Activated T-cell treated with anti-CD3 and anti-CD28 coated beads for 4 hours (primary cell): ENCODE measurements around the gene TMED4.
"Not testable (repeated sequence)": the region's sequence is repeated elsewhere in the genome, so short reads cannot be mapped to it uniquely, and the experiment has no call there.

ENCODE experiments used
- DNase-seq: peaks from one replicate; pipeline ENCODE4 v3.0.0-alpha.2; 2020

The TMED4 gene

DNA sequence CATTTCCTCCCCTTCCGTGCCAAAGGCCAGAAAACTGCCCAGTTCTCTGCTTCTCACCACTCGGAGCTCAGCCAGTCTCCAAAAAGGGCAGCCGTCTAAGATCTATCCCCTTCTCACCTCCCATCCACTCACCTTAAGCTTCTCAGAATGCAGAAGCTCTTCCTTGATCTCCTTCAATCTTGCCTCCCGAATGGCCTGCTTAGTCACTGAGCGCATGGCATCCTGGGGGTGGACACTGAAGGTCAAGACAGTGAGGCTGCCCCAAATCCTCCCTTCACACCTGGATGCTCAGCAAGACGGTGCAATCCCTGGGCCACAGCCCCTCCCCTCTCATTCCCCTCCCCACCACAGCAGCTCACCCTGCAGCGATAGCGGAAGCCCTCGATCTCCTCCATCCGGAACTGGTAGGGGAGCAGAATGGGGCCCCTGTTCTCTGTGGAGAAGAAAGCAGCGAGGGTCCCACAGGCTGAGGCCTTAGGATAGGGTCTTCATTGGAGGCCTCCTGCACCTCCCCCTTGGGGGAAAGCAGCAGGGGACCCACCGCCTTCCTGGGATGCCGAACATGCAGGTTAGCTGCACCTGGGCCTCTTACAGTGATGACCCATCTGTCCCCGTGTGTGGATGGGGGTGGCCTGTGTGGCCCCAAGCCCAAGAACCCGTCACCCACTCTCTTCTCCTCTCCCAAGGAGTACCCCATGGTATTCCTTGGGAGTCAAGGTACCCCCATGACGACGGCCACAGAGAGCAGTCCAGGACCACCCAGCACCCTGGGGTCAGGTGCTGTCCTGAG lies 13.1 kb downstream of the TMED4 start:
- DNase-seq: no peak

DNA sequence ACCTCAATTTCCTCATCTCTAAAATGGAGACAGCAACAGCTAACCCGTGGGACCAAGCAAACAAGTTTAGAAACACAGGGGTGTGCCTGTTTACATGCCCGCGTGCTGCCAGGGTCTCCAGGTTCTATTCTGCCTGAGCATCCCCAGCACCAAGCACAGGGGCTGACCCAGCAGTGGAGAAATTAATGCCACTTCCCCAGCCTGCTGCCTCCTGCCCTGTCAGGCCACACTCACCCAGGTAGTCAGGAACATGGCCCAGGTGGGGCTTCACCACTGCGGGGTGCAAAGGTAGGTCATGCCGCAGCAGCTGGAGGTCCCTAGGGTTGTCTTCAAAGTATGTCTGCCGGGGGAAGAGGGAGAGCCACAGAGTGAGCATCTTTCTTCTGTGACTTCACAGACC lies 14.1 kb downstream of the TMED4 start:
- DNase-seq: no peak

DNA sequence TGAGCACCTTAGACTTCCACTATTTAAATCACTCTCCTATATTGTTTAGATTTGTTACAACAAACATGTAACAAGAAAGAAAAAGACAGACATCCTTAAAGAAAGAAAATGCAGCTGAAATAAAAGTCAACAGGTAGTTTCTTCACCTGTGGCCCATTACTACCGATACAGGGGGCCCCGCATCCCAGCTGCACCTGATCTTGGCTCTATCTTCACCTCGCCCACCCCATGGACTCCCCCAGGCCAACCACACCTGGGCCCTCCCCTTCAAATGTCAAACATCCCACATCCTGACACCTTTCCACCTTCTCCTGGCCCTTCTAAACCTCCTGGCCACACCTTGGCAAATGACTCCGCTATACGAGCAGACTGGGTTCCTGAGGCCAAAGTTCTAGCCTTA lies 15.4 kb downstream of the TMED4 start:
- no peak for DNase-seq

DNA sequence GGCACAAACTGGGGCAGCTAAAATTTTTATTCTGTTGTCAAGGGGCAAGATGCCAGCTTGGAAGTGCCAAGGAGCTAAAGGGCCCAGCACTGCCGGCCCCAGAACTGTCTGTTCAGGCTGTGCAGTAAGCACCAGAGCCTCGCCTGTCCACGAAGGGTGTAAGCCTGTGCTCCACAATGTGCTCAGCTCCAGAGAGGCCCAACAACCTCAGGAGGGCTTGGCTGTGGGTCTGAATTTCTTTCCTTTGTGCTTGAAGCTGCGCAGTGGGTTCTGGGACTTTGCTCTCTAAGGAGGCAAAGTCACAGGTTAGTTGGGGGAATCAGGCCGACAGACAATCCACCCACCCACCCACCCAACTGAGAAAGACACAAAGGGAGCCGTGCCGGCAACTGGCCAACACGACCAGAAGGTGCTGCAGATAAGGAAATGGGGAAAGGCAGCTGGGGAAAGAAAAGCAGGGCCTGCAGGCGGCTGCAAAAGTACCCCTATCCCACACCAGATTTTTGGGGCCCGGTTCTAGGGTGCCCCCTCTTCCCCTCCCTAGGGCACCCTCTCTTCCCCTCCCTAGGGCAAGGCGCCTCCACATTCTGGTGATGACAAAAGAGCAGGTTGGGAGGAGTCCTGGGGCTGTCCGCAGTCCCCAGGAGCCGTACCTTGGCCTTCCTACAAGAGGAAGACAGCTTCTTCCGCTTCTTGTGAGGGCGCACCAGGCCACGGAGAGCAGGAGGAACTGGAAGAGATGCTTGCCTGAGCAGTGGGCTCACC lies 16.1 kb downstream of the TMED4 start:
- no peak for DNase-seq

DNA sequence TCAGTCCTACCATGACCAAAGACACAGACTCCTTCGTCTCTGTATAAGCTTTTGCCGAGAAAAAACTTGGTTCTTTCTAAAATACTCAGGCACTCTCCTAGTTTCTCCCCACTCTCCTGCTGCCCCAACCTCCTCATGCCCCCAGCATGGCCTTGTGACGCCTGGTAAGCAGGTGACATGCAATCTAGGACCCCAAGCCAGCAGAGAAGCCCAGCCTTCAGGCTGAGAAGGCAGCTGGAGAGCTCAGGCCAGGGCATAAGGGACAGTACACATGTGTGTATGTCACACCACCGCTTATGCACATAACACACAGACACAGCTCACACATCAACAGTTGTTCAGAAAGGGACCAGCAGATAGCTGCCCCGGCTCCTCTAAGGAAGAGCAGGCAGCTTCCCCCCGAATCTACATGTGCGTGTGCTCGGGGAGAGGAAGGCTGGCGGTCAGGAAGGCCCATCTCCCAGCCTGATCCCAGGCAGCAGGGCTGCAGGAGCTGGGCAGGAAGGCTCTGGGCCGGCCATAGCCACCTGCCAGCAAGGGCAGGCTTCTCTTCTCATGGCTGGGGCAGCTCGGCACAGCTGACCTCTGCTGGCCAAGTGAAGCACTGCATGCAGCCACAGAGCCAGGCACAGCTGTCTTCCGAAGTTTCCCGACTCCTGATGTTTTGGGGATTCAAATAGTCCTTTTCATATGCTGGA lies 16.8 kb downstream of the TMED4 start:
- DNase-seq: peak; percentile 48

DNA sequence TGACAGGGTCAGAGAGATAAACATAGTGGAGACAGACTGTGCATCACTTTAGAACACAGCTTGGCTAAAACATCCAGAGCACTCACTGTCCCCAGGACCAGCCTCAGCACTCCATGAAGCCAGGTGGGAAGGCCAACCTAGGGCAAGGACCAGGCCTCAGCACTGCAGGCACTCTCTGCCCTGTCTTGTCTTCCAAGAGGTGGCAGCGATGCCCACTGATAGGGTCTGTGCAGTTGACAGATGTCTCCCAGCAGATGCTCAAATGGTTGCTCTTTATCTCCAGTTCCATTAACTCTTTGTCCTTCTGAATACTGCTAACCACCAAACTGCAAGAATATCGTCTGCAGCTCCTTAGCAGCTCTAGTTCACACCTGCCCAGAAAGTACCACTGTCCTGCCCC lies 17.4 kb downstream of the TMED4 start:
- DNase-seq: no peak

DNA sequence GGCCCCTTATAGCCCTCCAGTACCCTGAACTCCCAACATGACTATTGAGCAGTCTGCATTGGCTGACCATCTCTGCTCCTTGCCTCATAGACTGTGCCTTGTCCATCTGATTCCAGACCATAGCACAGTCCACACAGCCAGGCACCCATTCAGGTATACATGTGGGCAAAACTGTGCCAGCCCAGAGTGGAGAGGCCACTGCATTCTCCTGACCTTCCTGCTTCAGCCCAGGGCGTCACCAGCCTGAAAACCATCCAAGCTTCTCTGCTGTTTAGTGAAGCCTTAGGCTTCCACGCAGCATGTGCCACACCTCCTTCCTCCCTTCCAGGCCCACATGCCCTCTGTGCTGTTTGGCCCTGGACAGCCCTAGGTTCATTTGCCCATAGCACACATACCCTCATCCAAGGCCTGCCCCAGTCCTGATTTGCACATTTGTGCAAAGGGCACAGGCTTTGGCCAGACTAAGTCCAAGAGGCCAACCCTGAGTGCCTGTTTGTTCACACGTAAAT lies 18.8 kb downstream of the TMED4 start:
- no peak for DNase-seq

DNA sequence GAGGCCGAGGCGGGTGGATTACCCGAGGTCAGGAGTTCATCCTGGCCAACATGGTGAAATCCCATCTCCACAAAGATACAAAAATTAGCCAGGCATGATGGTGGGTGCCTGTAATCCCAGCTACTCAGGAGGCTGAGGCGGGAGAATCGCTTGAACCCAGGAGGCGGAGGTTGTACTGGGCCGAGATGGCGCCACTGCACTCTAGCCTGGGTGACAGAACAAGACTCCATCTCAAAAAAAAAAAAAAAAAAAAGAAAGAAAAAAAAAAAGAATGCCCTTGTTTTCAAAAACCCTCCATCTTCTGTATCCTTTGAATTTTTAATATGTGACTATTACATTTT lies 19.4 kb downstream of the TMED4 start:
- DNase-seq: not testable (repeated sequence)

DNA sequence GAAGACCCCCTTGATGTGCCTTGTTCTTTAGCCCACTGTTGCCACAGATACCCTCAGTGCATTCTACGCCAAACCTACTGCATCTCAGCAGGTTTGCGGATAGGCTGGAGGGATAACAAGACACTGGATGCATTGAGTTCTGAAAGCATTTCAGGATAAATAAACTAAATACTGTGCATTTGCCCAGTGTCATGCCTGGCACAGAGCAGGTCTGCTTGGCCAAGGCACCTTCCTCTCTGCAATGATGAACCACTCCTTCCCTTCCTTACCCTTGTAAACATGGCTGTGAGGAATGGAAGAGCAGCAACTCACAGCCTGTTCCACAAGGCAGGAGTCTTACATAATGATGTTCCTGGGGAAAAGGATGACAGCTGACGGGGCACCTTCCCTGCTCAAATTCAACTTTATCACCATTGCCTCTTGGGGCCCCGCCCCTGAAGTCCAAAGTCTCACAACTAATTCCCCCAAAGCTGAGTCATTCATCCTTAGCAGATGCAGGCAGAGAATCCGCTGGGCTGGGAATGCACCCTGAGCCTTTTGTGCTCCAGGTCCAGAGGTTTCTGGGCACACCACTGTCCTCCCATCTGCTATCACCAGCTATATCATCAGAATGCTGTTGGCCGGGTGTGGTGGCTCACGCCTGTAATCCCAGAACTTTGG lies 19.9 kb downstream of the TMED4 start:
- DNase-seq: no peak

DNA sequence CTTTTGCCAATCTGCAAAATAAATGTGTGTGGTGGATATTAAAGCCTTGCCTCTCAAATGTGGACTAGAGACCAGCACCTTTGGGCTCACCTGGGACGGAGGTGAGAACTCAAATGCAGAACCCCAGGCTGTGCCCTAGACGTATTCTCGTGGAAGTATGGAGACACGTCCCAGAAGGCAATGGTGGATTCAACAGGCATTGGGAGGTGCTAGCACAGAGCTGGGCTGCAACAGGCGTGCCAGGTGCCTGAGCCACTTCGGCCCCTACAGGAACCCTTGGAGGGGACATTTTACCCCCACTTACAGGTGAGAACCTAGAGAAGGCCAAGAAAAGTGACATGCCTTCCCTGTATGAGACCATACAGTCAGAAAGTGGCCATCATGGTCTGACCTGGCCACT lies 20.6 kb downstream of the TMED4 start:
- DNase-seq: no peak

DNA sequence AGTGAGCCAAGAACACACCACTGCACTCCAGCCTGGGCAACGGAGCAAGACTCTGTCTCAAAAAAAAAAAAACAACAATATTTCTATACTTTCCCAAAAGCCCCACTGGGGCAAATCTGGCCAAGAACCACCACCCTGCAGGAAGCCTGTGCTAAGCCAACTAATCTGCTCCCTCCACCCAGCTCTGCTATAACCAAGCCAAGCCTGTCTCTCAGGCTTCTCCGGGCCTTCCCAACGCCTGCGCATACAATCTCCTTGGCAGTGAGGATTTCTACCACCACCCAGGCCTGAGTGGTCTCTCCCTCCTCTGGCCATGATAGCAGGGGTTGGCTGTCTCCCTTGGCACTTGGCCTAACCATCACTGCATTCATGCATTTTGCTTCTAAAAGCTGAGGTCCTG lies 22.5 kb downstream of the TMED4 start:
- DNase-seq: no peak

DNA sequence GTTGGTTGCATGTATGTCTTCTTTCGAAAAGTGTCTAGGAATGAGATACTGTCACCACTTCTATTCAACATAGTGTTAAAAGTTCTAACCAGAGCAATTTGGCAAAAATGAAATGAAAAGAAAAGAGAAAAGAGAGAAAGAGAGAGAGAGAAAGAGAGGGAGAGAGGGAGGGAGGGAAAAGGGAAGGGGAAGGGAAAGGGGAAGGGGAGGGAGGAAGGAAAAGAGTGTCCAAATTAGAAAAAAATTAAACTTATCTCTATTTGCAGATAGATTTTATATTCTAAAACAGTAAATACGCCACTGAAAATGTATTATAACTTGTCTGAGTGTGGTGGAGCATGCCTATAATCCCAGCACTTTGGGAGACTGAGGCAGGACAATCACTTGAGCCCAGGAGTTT lies 24.5 kb downstream of the TMED4 start:
- no peak for DNase-seq

DNA sequence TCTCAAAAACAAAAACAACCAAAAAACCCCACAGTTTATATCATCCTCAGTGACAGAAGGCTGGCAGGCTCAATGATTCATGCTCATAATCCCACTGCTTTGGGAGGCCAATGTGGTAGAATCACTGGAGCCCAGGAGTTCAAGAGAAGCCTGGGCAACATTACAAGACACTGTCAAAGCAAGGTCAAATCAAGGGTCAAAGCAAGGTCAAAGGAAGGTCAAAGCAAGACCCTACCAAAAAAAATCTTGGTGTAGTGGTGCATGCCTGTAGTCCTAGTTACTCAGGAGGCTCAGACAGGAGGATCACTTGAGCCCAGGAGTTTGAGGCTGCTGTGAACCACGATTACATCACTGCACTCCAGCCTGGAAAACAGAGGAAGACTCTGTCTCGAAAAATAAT lies 26.7 kb downstream of the TMED4 start:
- no peak for DNase-seq

DNA sequence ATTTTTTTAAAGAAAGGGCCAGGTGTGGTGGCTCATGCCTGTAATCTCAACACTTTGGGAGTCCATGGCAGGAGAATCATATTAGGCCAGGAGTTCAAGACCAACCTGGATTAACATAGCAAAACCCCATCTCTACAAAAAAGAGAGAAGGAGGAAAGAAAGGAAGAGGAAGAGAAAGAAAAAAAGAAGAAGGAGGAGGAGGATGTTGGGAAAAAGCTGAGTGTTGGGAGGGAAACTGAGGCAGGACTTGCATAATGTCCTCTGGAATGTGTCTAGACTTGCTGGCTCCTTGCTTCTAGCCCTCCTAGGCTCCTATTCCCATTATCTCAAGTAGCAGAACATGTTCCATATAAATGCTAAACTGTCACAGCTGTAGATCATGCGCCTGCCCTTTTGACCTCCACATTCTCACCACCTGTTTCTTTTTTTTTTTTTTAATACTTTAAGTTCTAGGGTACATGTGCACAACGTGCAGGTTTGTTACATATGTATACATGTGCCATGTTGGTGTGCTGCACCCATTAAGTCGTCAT lies 29.5 kb downstream of the TMED4 start:
- DNase-seq: not testable (repeated sequence)

DNA sequence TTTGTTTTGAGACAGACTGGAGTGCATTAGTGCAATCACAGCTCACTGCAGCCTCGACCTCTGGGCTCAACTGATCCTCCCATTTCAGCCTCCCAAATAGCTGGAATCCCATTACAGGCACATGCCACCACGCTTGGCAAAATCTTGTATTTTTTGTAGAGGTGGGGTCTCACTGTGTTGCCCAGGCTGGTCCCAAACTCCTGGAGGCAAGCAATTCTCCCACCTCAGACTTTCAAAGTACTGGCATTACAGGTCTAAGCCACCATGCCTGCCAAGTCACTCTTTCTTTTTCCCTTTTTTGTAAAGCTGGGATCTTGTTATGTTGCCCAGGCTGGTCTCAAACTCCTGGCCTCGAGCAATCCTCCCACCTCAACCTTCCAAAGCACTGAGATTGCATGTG lies 32.6 kb downstream of the TMED4 start:
- DNase-seq: no peak

DNA sequence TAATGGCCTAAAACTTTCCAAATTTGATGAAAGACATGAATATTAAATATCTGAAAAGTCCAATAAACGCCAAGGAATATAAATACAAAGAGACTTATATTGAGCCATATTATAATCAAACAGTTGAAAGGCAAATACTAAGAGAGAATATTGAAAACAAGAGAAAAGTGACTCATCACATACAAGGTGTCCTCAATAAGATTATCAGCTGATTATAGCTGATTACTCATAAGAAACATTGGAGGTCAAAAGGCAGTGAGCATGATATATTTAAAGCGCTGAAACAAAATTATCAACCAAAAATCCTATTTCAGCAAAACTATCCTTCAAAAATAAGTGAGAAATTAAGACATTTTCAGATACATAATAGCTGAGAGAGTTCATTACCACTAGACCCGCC lies 33.1 kb downstream of the TMED4 start:
- no peak for DNase-seq

DNA sequence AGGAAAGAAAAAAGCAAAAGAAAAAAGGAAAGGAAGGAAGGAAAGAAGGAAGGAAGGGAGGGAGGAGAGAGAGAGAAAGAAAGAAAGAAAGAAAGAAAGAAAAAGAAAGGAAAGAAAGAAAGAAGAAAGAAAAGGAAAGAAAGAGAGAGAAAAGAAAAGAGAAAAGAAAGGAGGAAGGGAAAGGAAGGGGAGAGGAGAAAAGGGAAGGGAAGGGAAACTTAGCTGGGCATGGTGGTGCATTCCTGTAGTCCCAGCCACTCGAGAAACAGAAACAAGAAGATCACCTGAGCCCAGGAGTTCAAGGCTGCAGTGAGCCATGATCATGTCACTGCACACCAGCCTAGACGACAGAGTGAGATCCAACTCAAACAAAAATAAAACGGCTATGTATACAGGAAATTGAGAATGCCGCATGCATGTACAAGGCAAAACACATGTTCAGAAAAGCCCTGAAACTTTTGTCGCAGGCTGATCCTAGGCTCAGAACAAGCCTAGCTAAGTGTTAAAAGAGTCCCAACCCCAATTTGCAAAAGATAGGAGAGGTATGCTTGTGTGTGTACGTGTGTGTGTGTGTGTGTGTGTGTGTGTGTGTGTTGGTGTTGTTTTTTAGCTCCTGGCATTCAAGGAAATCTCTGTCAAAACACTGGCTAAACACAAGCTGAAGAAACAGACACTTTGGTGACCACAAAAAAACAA lies 34.3 kb downstream of the TMED4 start:
- no peak for DNase-seq

DNA sequence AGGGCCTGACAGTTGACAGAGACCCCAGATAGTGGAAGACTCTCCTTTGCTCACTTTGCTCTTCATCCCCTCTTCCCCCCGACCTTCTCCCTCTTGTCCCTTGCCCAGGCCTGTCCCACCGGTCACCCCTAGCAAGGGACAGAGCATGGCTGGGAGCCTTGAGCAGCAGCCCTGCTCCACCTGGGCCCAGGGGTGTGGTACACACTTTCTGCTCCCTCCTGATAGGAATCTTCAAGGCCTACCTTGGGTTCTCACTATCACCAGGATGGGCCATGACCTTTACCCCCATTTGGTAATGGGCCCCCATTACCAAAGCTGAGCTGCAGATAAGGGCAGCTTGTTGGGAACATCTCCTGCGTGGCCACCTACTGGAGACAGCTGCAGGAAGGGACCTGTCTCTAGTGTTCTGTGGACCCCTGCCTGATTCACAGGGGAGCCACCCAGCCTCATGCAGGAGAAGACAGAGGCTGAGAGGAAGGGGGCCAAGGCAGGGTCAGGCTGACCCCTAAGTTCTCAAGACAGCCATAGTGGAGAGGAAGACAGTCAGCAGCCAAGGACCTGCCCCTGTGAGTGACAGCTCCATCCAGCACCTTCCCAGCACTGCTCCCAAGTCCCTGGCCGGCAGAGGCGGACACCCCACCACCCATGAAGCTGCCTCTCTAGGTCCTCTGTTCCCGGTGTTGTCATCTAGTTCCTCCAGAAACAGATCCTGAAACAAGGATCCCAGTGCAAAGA lies 40.0 kb downstream of the TMED4 start:
- DNase-seq: no peak

DNA sequence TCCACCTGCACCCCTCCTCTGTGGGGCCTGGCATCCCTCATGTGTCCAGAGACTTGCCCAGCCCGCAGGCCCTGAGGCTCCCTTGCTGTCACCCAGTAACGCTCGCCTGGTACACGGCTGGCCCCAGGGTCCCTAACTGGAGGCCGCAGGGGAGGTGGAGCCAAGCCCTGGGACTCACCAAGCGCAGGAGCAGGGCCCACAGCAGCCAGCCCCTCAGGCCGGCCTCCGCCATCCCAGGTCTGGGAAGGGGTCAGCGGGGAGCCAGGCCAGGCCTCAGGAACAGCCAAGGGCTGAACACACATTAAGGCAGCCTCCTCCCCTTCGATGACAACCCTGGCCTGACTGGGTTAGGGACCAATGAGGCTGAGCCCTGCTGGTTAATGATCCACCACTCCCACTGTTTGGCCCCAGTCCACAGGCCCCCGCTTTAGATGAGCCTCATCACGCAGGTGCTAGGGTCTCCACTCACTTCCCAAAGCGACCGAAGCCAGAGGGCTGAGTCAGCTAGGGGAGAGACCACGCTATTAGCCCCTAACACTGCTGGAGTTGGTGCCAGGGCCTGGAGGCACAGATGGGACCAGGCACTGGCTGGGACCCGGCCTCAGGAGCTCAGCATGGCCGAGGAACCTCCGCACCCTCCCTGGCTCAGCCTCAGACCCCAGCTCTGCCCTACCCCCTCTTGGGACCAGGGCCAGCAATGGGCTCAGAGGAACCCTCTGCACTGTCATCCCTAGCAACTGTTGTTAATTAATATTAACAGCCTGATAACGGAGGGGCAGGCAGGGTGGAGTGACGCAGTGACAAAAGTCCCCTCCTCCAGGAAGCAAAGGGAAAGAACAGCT lies 40.8 kb downstream of the TMED4 start, which contains the start of gene NPC1L1:
NPC1L1 (minus strand) TSS at position 303 of the 842 bp plus-strand sequence; CDS start at position 232, 71 bp downstream.
- no peak for DNase-seq

DNA sequence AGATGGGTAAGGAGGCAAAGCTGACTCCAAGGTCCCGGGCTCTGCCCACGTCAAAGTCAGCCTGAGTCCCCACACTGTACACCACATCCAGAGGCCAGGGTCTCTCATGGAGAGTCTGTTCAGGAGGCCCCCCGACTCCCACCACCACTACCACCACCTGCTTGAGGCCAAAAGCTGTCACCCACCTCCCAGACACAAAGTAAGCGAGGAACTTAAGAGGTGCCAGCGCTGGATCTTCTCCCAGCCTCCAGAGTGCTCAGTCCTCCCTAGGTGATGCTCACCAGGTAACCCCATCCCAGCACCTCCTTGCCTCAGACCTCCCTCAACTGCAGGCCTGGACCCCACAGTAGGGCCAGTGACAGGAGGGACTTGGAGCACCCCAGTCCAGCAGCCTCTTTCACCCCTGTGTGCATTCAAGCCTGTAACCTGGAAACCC lies 41.4 kb downstream of the TMED4 start:
- no peak for DNase-seq
